GM19025 (cell line): Measurements from ENCODE around the gene ELL.
"Not testable (repeated sequence)": the region's sequence is repeated elsewhere in the genome, so short reads cannot be mapped to it uniquely, and the experiment has no call there.

Experiments used
- ATAC-seq: cut with Tn5 transposase; IDR thresholded peaks from one replicate; pipeline ENCODE4 v1.9.1; 2021; ENCODE audit warnings: mild to moderate bottlenecking, low read depth, moderate library complexity; ENCODE audit not compliant: unreplicated experiment

Gene ELL

GRCh38 chr19:18532168-18532890 is 10.5 kb upstream of the ELL start:
- no peak for ATAC-seq

GRCh38 chr19:18531485-18531884 is 9.6 kb upstream of the ELL start:
- ATAC-seq: no peak

- ATAC-seq: no peak
Observed at GRCh38 chr19:18529782-18530181, 7.9 kb upstream of the ELL start.

GRCh38 chr19:18526316-18526715 is 4.4 kb upstream of the ELL start:
- ATAC-seq: no peak

GRCh38 chr19:18523841-18524240 is 2.0 kb upstream of the ELL start:
- no peak for ATAC-seq

- not testable (repeated sequence) for ATAC-seq
Observed at GRCh38 chr19:18522862-18523440, 1.1 kb upstream of the ELL start.

- ATAC-seq: peak; percentile 85
Observed at GRCh38 chr19:18522124-18522861, 423 bp upstream of the ELL start.

GRCh38 chr19:18520848-18521691 is 800 bp downstream of the ELL start:
- ATAC-seq: no peak

GRCh38 chr19:18519962-18520847 is 1.7 kb downstream of the ELL start:
- ATAC-seq: no peak

GRCh38 chr19:18518639-18519038 is 3.2 kb downstream of the ELL start:
- ATAC-seq: no peak

GRCh38 chr19:18517606-18518005 is 4.3 kb downstream of the ELL start:
- ATAC-seq: no peak

- ATAC-seq: no peak
Observed at GRCh38 chr19:18515959-18516358, 5.9 kb downstream of the ELL start.

- no peak for ATAC-seq
Observed at GRCh38 chr19:18514800-18515682, 6.8 kb downstream of the ELL start.

GRCh38 chr19:18513868-18514267 is 8.0 kb downstream of the ELL start:
- no peak for ATAC-seq

- no peak for ATAC-seq
Observed at GRCh38 chr19:18510216-18510615, 11.7 kb downstream of the ELL start.

- ATAC-seq: no peak
Observed at GRCh38 chr19:18508585-18508984, 13.3 kb downstream of the ELL start.

GRCh38 chr19:18507727-18508440 is 14.0 kb downstream of the ELL start:
- ATAC-seq: no peak

GRCh38 chr19:18507021-18507726 is 14.7 kb downstream of the ELL start:
- ATAC-seq: no peak
